Fibroblast of lung (primary cell): ENCODE measurements around the gene UBE2L3. TPM values are rescaled to one million over a fixed set of nuclear protein-coding genes. Genes with fewer than 3 reads are reported as not detected.

Experiments
- DNase-seq, 2 donors: peaks; one replicate each; pipeline versions ENCODE4 v3.0.0 to v3.0.0-alpha.2; 2010; ENCODE audit warnings: low read depth in 2 of 2
- H2AFZ ChIP-seq: 2 replicates; pipeline ENCODE4 v1.5.1; 2012; ENCODE audit warnings: low read length, control low read depth, inconsistent platforms
- H3K27ac ChIP-seq: 2 replicates; pipeline ENCODE4 v1.5.1; 2011; ENCODE audit warnings: low read length, control low read depth; ENCODE audit not compliant: insufficient read depth
- H3K27me3 ChIP-seq: 2 replicates; pipeline ENCODE4 v1.5.1; 2011; ENCODE audit warnings: mild to moderate bottlenecking, low read length; ENCODE audit not compliant: control insufficient read depth, insufficient read depth
- H3K36me3 ChIP-seq: 2 replicates; pipeline ENCODE4 v1.5.1; 2011; ENCODE audit warnings: low read length; ENCODE audit not compliant: control insufficient read depth, insufficient read depth
- H3K4me1 ChIP-seq: 2 replicates; pipeline ENCODE4 v1.5.1; 2011; ENCODE audit warnings: low read length; ENCODE audit not compliant: control insufficient read depth, insufficient read depth; ENCODE audit errors: extremely low read depth
- H3K4me2 ChIP-seq: 2 replicates; pipeline ENCODE4 v1.5.1; 2011; ENCODE audit warnings: low read length, control low read depth; ENCODE audit not compliant: insufficient read depth; ENCODE audit errors: extremely low read depth
- H3K4me3 ChIP-seq, 4 experiments: fragments of 200-600 bp in 1 of 4; sonication (generic) in 1 of 4; replicated peaks in 1 of 4; 2 replicates each; pipeline ENCODE4 v1.5.1; 2011 to 2016; ENCODE audit warnings: low read length in 4 of 4, low read depth in 3 of 4, mild to moderate bottlenecking in 3 of 4, control low read depth in 2 of 4, inconsistent platforms in 1 of 4, mixed read lengths in 1 of 4; ENCODE audit not compliant: insufficient read depth in 1 of 4; ENCODE audit errors: control extremely low read depth in 1 of 4
- H3K79me2 ChIP-seq: 2 replicates; pipeline ENCODE4 v1.5.1; 2012; ENCODE audit warnings: mild to moderate bottlenecking, low read length, inconsistent platforms; ENCODE audit not compliant: control insufficient read depth, insufficient read depth
- H3K9ac ChIP-seq: 2 replicates; pipeline ENCODE4 v1.5.1; 2011; ENCODE audit warnings: mild to moderate bottlenecking, low read length, control low read depth; ENCODE audit not compliant: insufficient read depth
- H3K9me3 ChIP-seq: 2 replicates; pipeline ENCODE4 v1.5.1; 2012; ENCODE audit warnings: low read depth, low read length; ENCODE audit not compliant: control insufficient read depth, insufficient read depth
- H4K20me1 ChIP-seq: 2 replicates; pipeline ENCODE4 v1.5.1; 2011; ENCODE audit warnings: low read length; ENCODE audit not compliant: control insufficient read depth, insufficient read depth; ENCODE audit errors: extremely low read depth
- CTCF ChIP-seq, 2 donors: IDR thresholded peaks in 1 of 2; conservative IDR thresholded peaks in 1 of 2; 1 replicate in 1 of 2; 2 replicates in 1 of 2; pipeline ENCODE4 v1.5.1; 2011 to 2012; ENCODE audit warnings: low read length in 2 of 2, control low read depth in 1 of 2, inconsistent platforms in 1 of 2, low read depth in 1 of 2, mild to moderate bottlenecking in 1 of 2
- EZH2 ChIP-seq: IDR thresholded peaks from 2 replicates; pipeline ENCODE4 v1.5.1; 2012; ENCODE audit warnings: low read length, control low read depth, mild to moderate bottlenecking; ENCODE audit errors: missing control alignments
- polyA plus RNA-seq, 2 donors: library from polyadenylated mRNA; depleted of rRNA in 1 of 2; stranded (reverse) in 1 of 2; unstranded in 1 of 2; fragments of >200 nt; gene quantifications; 2 replicates each; pipeline ENCODE4 v1.2.1, GENCODE V29; 2011 to 2012; ENCODE audit warnings: missing spikeins in 1 of 2
- total RNA-seq: library from RNA; depleted of rRNA; stranded (reverse); fragments of >200 nt; gene quantifications from 2 replicates; pipeline ENCODE4 v1.2.1, GENCODE V29; 2014

Gene UBE2L3
- total and polyA plus RNA-seq, 2 donors (not counting 1 experiment from before 2014, with no cell fraction given) = 23.8 to 82.4 TPM

GRCh38 chr22:21672107-21672629 lies 104.7 kb downstream of the UBE2L3 start:
- Histone ChIP-seq H2AFZ (no peak overlapping the region), H3K4me2 (no peak overlapping the region), H3K36me3 (peaks cover 12% of the 10 kb centered on the region), H4K20me1 (no peaks in the 10 kb centered on the region), H3K4me1 (no peaks in the 10 kb centered on the region), H3K79me2 (peaks cover 9% of the 10 kb centered on the region), H3K27me3 (no peaks in the 10 kb centered on the region), H3K4me3 (no peak overlapping the region), H3K27ac (no peak overlapping the region), H3K9me3 (no peaks in the 10 kb centered on the region), H3K9ac (no peak overlapping the region)
- DNase-seq = no peak
- TF ChIP-seq CTCF (conservative IDR thresholded peaks at IDR 0.05 in 1 of 2, IDR thresholded peaks at IDR 0.05 in 1 of 2; ENCODE audit: low read depth in 1 of 2, low read length in 2 of 2) (no peak), EZH2 (no peak)

Other genes starting within 250 kb of the UBE2L3 start
- gene RIMBP3B, start 184.0 kb upstream of the UBE2L3 start, total RNA-seq = under 0.01 TPM in 2 replicates
- 0.02 and 0.03 TPM in 2 replicates for gene RIMBP3B, start 184.0 kb upstream of the UBE2L3 start, polyA plus RNA-seq
- 1.8 and 2.3 TPM in 2 replicates for gene HIC2, start 150.3 kb upstream of the UBE2L3 start, total RNA-seq
- 0.70 and 0.78 TPM in 2 replicates for gene HIC2, start 150.3 kb upstream of the UBE2L3 start, polyA plus RNA-seq
- gene TMEM191C, start 100.3 kb upstream of the UBE2L3 start, total RNA-seq = 0.51 and 2.6 TPM in 2 replicates
- 0.36 and 1.9 TPM in 2 replicates for gene TMEM191C, start 100.3 kb upstream of the UBE2L3 start, polyA plus RNA-seq
- under 0.01 and 0.50 TPM in 2 replicates for gene RIMBP3C, start 16.3 kb upstream of the UBE2L3 start, total RNA-seq
- gene RIMBP3C, start 16.3 kb upstream of the UBE2L3 start, polyA plus RNA-seq = 0.02 and 0.03 TPM in 2 replicates
- gene YDJC, start 62.3 kb downstream of the UBE2L3 start, total RNA-seq = 7.4 and 10.4 TPM in 2 replicates
- 4.7 and 5.7 TPM in 2 replicates for gene YDJC, start 62.3 kb downstream of the UBE2L3 start, polyA plus RNA-seq
- gene CCDC116, start 65.0 kb downstream of the UBE2L3 start, total RNA-seq = under 0.01 and 0.17 TPM in 2 replicates
- 0.03 and 0.06 TPM in 2 replicates for gene CCDC116, start 65.0 kb downstream of the UBE2L3 start, polyA plus RNA-seq
- 13.2 and 14.6 TPM in 2 replicates for gene SDF2L1, start 74.6 kb downstream of the UBE2L3 start, total RNA-seq
- gene SDF2L1, start 74.6 kb downstream of the UBE2L3 start, polyA plus RNA-seq = 12.0 and 17.2 TPM in 2 replicates
- 14.9 and 18.3 TPM in 2 replicates for gene PPIL2, start 98.3 kb downstream of the UBE2L3 start, total RNA-seq
- gene PPIL2, start 98.3 kb downstream of the UBE2L3 start, polyA plus RNA-seq = 25.5 and 35.3 TPM in 2 replicates
- 1.5 and 2.3 TPM in 2 replicates for gene YPEL1, start 168.1 kb downstream of the UBE2L3 start, total RNA-seq
- 0.36 and 0.51 TPM in 2 replicates for gene YPEL1, start 168.1 kb downstream of the UBE2L3 start, polyA plus RNA-seq